HG03045 (cell line): ENCODE data around the gene SECTM1.

Source experiments
- ATAC-seq: cut with Tn5 transposase; IDR thresholded peaks from one replicate; pipeline ENCODE4 v1.9.1; 2021; ENCODE audit warnings: mild to moderate bottlenecking, moderate library complexity; ENCODE audit not compliant: unreplicated experiment

Gene SECTM1

DNA sequence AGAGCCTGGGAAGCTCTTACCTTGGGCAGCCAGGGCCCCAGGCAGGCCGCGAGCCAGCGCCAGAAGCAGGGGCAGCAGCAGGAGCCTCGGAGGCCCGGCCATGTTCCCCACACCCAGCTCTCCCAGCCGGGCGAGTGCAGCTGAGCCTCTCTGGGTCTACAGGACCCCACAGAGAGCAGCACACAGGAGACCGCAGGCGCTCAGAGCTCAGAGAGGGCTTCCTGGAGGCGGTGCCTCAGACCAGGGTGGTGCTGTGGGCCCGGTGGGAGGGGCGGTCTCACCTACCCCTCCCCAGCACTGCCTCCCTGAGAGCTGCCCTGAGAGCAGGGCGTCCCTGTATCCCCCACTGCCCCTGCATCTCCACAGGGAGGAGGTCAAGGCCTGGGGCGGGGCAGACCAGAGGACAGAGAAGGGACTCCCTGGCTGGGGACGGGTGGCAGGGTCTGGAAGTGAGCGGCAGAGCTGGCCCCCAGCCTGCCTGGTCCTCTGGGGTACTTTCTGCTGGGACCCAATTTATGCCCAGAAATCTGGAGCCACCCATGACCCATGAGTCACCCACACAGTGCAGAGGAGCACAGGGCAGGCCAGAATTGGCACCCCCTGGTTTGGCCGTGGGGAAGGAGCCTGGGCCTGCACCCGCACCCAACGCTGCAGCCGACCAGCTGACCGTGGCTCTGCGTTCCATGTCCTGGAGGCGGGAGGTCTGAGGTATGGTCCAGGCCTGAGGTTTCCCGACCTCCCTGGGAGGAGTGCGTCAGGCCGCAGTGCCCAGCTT is 16.0 kb downstream of the SECTM1 start, which contains the start of gene CD7:
CD7 (minus strand) TSS at position 215 of the 775 bp plus-strand sequence; CDS start at position 102, 113 bp downstream.
- ATAC-seq: no peak

DNA sequence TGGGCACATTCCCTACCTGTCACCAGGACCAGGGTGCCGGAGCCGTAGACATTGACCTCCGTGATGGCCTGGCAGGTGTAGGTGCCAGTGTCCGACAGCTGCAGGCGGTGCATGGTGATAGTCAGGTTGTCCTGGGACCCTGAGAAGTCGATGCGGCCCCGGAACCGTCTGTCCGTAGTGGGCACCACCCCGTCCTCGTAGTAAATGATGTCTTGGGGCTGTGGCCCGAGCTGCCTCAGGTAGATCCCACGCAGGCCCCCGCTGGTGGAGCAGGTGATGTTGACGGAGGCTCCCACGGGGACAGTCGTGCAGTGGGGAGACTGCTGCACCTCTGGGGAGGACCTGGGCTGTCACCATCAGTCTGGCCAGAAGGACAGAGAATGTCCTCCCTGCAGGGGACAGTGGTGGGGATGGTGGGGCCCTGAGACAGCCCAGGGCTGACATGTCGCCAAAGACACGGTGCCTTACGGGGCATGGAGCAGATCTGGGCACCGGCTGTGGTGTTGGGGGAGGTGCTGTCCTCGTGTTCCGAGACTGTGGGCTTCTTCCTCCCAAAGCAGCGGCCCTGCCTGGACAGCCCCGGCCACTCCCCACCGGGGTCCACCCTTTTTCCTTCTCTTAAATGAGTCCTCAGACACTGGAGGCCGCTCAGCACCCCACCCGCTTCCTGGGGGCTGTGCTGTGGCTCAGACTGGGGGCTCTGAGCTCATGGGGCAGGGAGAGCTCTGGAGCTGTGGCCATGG is 16.7 kb downstream of the SECTM1 start:
- no peak for ATAC-seq

- no peak for ATAC-seq
Measured at GRCh38 chr17:82315703-82316358, 17.7 kb downstream of the SECTM1 start.

- ATAC-seq: no peak
Measured at GRCh38 chr17:82314727-82315605, 18.6 kb downstream of the SECTM1 start.

DNA sequence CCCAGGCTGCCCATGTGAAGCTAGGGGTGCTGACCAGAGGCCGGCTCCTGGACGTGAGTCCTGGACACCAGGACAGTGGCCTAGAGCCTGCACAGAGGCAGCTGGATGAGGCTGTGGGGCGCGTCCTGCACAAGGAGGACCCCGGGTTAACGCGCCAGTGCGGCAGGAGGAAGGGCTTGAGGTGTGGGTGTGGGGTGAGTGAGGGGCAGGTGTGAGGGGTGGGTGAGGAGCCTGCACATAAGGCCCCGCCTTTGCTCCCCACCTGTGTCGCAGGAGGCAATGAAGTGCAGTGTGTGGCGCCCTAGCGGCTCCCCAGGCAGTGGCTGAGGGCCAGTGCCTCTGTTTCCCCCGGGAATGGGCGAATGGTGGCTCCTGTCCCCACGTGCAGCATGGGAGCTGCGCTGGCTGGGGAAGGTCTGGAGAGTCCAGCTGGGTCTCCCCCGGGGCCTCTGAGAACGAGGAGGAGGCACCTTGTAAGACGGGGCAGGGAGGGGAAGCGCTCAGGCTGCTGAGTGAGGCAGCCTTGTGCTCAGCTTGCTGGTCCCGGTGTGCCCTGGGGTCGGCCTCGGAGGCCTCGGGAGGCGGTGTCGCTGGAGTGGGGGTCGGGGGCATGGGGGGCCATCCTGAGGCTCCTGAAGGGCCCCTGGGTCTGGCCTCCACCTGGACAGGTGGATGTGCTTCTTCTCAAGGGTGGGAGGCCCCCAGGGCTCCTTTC is 19.4 kb downstream of the SECTM1 start:
- no peak for ATAC-seq

- ATAC-seq: no peak
Measured at GRCh38 chr17:82313195-82314011, 20.2 kb downstream of the SECTM1 start.

- ATAC-seq: no peak
Measured at GRCh38 chr17:82311971-82312370, 21.6 kb downstream of the SECTM1 start.

GRCh38 chr17:82310877-82311276 is 22.7 kb downstream of the SECTM1 start:
- ATAC-seq: no peak

DNA sequence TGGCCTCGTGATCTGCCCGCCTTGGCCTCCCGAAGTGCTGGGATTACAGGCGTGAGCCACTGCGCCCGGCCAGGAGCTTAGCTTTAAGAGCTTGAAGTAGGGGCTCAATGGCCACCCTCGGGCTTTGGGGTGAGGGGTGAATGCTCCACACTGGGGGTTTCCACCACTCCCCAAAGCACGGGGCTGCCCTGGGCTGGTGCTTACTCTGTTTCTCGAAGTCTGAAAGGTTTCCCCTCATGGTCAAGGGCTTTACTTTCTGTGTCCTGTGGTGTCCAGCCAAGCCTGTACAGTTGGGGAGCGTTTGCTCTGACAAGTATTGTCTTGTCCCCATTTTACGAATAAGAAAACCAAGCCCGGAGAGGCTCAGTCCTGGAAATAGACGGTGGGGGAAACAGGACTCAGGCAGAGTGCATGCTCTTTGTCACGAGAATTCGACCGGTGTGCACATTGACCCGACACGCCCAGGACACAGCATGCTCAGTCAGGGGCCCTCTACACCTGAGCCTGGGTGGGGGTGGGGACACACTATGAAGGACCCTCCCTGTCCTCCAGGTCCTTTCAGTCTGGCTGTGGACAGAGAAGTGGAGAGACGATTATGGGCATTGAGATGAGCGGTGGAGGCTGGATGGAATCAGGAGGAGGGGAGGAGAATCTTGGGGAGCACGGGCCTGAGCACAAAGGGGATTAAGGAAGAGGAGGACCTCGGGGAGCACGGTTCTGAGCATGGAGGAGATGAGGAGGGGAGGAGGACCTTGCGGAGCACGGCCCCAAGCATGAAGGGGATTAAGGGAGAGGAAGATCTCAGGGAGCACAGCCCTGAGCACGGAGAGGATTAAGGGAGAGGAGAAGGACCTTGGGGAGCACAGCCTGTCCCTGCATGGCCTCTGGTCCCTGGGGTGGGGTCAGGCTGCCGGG is 23.7 kb downstream of the SECTM1 start:
- ATAC-seq: no peak

DNA sequence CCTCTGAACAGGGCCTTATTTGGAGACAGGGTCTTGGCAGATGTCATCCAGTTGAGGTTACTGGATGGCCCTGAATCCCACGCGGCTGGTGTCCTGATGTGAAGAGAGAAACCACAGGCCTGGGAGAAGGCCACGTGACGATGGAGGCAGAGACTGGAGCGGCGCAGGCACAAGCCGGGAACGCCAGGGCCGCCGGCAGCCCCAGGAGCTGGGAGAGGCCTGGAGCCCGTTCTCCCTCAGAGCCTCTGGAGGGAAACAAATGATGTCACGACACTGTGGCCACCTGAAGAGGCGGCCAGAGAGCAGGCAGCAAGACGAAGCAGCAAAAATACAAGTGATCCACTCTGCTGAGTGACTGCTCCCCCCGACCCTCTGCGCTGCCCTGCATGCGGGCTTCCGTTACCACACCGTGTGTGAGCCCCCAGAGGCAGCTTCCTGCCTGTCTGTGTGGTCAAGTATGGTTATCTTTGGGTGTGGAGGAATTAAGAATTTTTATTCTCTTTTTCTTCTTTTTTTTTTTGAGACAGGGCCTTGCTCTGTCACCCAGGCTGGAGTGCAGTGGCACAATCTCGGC is 27.8 kb downstream of the SECTM1 start:
- no peak for ATAC-seq

DNA sequence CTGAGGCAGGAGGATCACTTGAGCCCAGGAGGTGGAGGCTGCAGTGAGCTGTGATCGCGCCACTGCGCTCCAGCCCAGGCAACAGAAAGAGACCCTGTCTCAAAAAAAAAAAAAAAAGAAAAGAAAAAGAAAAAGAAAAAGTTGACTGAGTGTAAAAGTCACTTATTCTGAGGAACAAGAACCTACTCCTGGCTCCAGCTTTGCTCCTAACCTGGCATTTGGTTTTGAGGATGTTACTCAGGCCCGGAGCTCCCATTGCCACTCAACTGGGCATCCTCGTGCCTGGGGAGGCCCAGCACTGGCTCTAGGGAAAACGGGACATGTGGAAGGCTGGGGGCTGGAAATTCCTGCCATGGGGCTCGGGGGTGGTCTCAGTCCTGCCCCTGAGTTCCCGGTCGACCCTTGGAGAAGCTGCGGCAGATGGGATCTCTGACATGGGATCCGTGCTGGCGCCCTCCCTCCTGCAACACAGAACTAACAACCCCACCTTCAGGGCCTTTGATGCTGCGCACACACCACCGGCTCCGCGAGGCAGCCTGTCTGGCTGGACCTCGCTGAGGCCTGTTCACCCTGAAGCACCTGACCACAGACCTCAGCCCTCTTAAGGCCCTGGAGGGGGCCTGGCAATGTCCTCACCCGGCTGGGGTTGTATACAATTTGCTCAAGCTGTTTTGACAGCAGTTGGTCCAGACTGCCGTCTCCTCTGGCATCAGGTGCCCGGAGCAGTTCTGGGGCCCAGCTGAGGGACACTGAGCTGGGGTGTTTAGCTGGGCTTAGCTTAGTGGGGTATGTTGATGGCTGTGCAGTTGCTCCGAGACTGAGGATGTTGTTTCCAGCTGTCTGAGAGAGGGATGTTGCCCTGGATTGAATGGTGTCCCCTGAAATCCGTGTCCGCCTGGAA is 28.5 kb downstream of the SECTM1 start:
- no peak for ATAC-seq

DNA sequence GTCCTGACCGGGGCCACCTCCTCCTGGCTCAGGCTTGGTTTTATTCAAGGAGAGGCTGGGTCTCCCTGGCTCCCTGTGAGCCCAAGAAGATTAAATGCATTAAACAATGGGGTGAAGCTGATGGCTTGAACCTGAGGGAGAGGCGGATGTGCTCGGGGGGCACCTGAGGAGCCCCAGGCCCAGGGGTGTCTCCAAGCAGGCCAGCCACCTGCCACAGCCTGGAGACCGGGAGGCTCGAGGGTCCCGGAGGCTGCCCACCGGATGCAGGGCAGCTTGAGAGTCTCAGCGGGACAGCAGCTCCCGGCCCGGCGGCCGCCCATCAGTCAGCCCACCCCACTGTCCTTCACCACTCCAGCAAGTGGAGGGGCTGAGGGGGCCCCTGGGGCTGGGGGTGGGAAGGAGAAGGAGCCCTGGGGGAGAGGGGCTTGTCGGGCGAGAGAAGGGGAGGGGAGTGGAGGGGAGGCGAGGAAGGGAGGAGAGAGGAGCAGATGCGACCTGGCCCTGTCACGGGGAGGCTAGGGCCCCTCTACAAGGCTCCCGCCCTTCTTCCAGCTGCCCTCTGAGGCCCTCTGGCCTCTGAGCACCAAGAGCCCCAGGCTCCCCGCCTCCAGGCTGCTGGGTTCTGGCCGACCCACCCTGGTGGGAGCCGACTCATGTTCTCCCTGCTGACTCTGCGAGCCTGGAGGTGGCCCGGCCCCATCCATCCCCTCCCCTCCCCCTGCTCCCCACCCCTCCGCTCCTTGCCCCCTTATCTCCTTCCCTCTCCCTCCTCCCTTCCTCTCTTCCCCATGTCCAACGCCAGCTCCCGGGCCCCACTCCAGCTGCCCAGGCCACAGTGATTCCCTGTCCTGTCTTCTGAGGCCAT is 29.4 kb downstream of the SECTM1 start:
- ATAC-seq: no peak

DNA sequence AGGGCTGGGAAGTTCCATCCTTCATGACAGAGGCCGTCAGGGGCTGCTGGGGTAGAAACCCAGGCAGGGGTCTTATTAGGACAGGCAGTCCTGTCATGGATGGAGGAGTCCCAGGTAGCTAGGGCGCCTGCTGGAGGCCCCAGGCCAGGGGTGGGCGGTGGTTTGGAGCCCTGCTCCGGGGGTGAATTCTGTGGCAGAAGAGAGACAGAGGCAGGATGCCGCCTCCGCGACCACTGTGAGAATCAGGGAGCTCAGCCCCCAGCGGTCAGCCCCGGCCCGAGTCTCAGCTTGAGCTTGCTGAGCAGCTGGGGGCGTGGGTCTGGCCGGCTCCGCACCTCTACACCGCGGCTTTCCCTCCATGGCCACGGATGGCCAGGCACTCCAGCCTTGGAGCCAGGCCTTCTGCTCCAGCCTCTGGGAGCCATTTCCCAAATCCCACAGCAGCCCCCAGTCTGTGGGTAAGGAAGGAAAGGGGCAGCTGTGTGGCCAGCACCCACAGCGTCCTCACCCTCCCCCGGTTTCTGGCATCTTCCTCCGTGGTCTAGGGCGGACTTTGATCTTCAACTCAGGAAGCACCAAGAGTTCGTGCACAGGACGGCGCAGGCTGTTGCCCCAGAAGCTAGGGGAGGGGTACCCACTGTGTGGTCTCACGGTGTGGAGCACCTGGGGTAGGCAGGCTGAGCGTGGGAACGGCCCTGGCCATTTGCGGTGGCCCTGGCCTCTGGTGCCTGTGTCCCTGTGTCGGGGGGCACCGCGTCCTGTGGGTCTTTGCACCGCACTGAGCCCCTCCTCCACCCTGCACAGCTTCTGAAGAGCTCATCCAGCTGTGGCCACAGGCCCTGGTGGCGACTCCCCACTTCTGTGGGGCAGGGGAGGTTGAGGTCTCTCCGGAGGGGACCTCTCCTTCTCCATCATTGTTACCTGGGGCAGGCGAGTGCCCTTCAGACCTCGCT is 30.3 kb downstream of the SECTM1 start:
- no peak for ATAC-seq

- no peak for ATAC-seq
Measured at GRCh38 chr17:82302568-82302963, 31.0 kb downstream of the SECTM1 start.
